SK-N-SH treated with all-trans-retinoic acid at 6 μM for 48 hours (cell line): ENCODE data around the gene EMP3.

Experiments
- ATAC-seq: fragments of 200-7000 bp; cut with Tn5 transposase; 3 replicates; pipeline ENCODE4 v1.9.1; 2020; ENCODE audit warnings: mild to moderate bottlenecking, moderate library complexity
- ARNTL ChIP-seq: fragments of 450-650 bp; formaldehyde crosslinking; IDR thresholded peaks from 2 replicates; pipeline ENCODE4 v1.5.0; 2020; ENCODE audit warnings: low read depth, mild to moderate bottlenecking, moderate library complexity, borderline replicate concordance
- BACH2 ChIP-seq: fragments of 250-450 bp; sonication (Bioruptor Pico); IDR thresholded peaks from 2 replicates; pipeline ENCODE4 v1.9.0; 2021; ENCODE audit warnings: mild to moderate bottlenecking, borderline replicate concordance
- CSDC2 ChIP-seq: fragments of 250-450 bp; sonication (Bioruptor Pico); IDR thresholded peaks from 2 replicates; pipeline ENCODE4 v1.5.0; 2020; ENCODE audit warnings: mild to moderate bottlenecking, moderate library complexity
- CSRNP3 ChIP-seq: fragments of 250-450 bp; sonication (Bioruptor Pico); IDR thresholded peaks from 2 replicates; pipeline ENCODE4 v1.5.1; 2021; ENCODE audit warnings: mild to moderate bottlenecking, moderate library complexity
- ISL1 ChIP-seq: fragments of 250-450 bp; sonication (Bioruptor Pico); IDR thresholded peaks from 2 replicates; pipeline ENCODE4 v2.1.2; 2022; ENCODE audit warnings: mild to moderate bottlenecking, moderate library complexity
- OSR1 ChIP-seq: fragments of 250-450 bp; sonication (Bioruptor Pico); IDR thresholded peaks from 2 replicates; pipeline ENCODE4 v1.8.0; 2022; ENCODE audit warnings: moderate library complexity, mild to moderate bottlenecking, inconsistent platforms
- PPARA ChIP-seq: fragments of 250-450 bp; sonication (Bioruptor Pico); IDR thresholded peaks from 2 replicates; pipeline ENCODE4 v1.5.0; 2020; ENCODE audit warnings: mild to moderate bottlenecking, borderline replicate concordance
- RARB ChIP-seq: fragments of 250-450 bp; sonication (Bioruptor Pico); IDR thresholded peaks from 2 replicates; pipeline ENCODE4 v1.8.0; 2021; ENCODE audit warnings: mild to moderate bottlenecking, moderate library complexity
- SNAI2 ChIP-seq: fragments of 250-450 bp; sonication (Bioruptor Pico); IDR thresholded peaks from 2 replicates; pipeline ENCODE4 v1.5.0; 2020; ENCODE audit warnings: mild to moderate bottlenecking, moderate library complexity
- TCF4 ChIP-seq: fragments of 250-450 bp; sonication (Bioruptor Pico); IDR thresholded peaks from 2 replicates; pipeline ENCODE4 v1.8.0; 2021; ENCODE audit warnings: mild to moderate bottlenecking, moderate library complexity, borderline replicate concordance
- TSHZ2 ChIP-seq: fragments of 250-450 bp; sonication (Bioruptor Pico); IDR thresholded peaks from 2 replicates; pipeline ENCODE4 v1.5.0; 2020; ENCODE audit warnings: mild to moderate bottlenecking, moderate library complexity
- ZC3H10 ChIP-seq: fragments of 250-450 bp; sonication (Bioruptor Pico); IDR thresholded peaks from 2 replicates; pipeline ENCODE4 v1.5.1; 2021; ENCODE audit warnings: mild to moderate bottlenecking, moderate library complexity
- ZFP3 ChIP-seq: fragments of 250-450 bp; sonication (Bioruptor Pico); IDR thresholded peaks from 2 replicates; pipeline ENCODE4 v1.5.0; 2020; ENCODE audit warnings: mild to moderate bottlenecking, moderate library complexity
- ZFP30 ChIP-seq: fragments of 450-650 bp; formaldehyde crosslinking; IDR thresholded peaks from 2 replicates; pipeline ENCODE4 v1.5.0; 2022; ENCODE audit warnings: mild to moderate bottlenecking, moderate library complexity
- ZNF565 ChIP-seq: fragments of 450-650 bp; formaldehyde crosslinking; conservative IDR thresholded peaks from 2 replicates; pipeline ENCODE4 v1.5.0; 2020; ENCODE audit warnings: low read depth, mild to moderate bottlenecking, moderate library complexity
- ZNF70 ChIP-seq: fragments of 450-650 bp; formaldehyde crosslinking; IDR thresholded peaks from 2 replicates; pipeline ENCODE4 v1.5.0; 2020; ENCODE audit warnings: mild to moderate bottlenecking, moderate library complexity
- ZNF8 ChIP-seq: fragments of 450-650 bp; formaldehyde crosslinking; IDR thresholded peaks from 2 replicates; pipeline ENCODE4 v1.5.0; 2020; ENCODE audit warnings: mild to moderate bottlenecking, moderate library complexity
- TF ChIP-seq, protein P1 (sequence below): fragments of 250-450 bp; sonication (Bioruptor Pico); IDR thresholded peaks from 2 replicates; pipeline ENCODE4 v1.8.0; 2021; ENCODE audit warnings: low read depth, mild to moderate bottlenecking, moderate library complexity, borderline replicate concordance
- TF ChIP-seq, protein P2 (sequence below): fragments of 250-450 bp; sonication (Bioruptor Pico); IDR thresholded peaks from 2 replicates; pipeline ENCODE4 v1.5.1; 2020; ENCODE audit warnings: low read depth, mild to moderate bottlenecking, moderate library complexity
- TF ChIP-seq, protein P3 (sequence below): fragments of 250-450 bp; sonication (Bioruptor Pico); IDR thresholded peaks from 2 replicates; pipeline ENCODE4 v1.8.0; 2020; ENCODE audit warnings: mild to moderate bottlenecking, moderate library complexity, borderline replicate concordance

The EMP3 gene

GRCh38 chr19:48354332-48354992 is 29.1 kb downstream of the EMP3 start (continued):
- TF ChIP-seq BACH2 (CRISPR knock-in tag), result no peak
- no peak for TF ChIP-seq ISL1 (CRISPR knock-in tag)

GRCh38 chr19:48355365-48355954 is 30.1 kb downstream of the EMP3 start:
- no peak for TF ChIP-seq PPARA (CRISPR knock-in tag)
- no peak for TF ChIP-seq ISL1 (CRISPR knock-in tag)
- no peak for TF ChIP-seq ZC3H10 (CRISPR knock-in tag)
- no peak for TF ChIP-seq CSRNP3
- TF ChIP-seq, protein P1, sequence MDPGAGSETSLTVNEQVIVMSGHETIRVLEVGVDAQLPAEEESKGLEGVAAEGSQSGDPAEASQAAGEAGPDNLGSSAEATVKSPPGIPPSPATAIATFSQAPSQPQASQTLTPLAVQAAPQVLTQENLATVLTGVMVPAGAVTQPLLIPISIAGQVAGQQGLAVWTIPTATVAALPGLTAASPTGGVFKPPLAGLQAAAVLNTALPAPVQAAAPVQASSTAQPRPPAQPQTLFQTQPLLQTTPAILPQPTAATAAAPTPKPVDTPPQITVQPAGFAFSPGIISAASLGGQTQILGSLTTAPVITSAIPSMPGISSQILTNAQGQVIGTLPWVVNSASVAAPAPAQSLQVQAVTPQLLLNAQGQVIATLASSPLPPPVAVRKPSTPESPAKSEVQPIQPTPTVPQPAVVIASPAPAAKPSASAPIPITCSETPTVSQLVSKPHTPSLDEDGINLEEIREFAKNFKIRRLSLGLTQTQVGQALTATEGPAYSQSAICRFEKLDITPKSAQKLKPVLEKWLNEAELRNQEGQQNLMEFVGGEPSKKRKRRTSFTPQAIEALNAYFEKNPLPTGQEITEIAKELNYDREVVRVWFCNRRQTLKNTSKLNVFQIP (CRISPR knock-in tag), result no peak
- no peak for TF ChIP-seq ZNF565 (CRISPR knock-in tag)
- TF ChIP-seq, protein P2, sequence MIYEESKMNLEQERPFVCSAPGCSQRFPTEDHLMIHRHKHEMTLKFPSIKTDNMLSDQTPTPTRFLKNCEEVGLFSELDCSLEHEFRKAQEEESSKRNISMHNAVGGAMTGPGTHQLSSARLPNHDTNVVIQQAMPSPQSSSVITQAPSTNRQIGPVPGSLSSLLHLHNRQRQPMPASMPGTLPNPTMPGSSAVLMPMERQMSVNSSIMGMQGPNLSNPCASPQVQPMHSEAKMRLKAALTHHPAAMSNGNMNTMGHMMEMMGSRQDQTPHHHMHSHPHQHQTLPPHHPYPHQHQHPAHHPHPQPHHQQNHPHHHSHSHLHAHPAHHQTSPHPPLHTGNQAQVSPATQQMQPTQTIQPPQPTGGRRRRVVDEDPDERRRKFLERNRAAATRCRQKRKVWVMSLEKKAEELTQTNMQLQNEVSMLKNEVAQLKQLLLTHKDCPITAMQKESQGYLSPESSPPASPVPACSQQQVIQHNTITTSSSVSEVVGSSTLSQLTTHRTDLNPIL, result no peak
- no peak for TF ChIP-seq ZNF70 (CRISPR knock-in tag)
- no peak for TF ChIP-seq ARNTL (CRISPR knock-in tag)
- TF ChIP-seq ZFP30 (CRISPR knock-in tag), result no peak
- no peak for TF ChIP-seq TCF4
- no peak for TF ChIP-seq ZFP3 (CRISPR knock-in tag)
- ATAC-seq, result no peak

- ATAC-seq, result no peak
- TF ChIP-seq ZC3H10 (CRISPR knock-in tag), result no peak
- TF ChIP-seq CSDC2, result no peak
- no peak for TF ChIP-seq RARB (CRISPR knock-in tag)
- TF ChIP-seq SNAI2, result no peak
- TF ChIP-seq ZFP30 (CRISPR knock-in tag), result no peak
- TF ChIP-seq ZNF8 (CRISPR knock-in tag), result no peak
- no peak for TF ChIP-seq TSHZ2 (CRISPR knock-in tag)
- no peak for TF ChIP-seq CSRNP3
- TF ChIP-seq ZFP3 (CRISPR knock-in tag), result no peak
- no peak for TF ChIP-seq TCF4
- no peak for TF ChIP-seq OSR1
- TF ChIP-seq, protein P2, result no peak
- TF ChIP-seq, protein P1 (CRISPR knock-in tag), result no peak
- TF ChIP-seq ZNF565 (CRISPR knock-in tag), result no peak
- TF ChIP-seq, protein P3, sequence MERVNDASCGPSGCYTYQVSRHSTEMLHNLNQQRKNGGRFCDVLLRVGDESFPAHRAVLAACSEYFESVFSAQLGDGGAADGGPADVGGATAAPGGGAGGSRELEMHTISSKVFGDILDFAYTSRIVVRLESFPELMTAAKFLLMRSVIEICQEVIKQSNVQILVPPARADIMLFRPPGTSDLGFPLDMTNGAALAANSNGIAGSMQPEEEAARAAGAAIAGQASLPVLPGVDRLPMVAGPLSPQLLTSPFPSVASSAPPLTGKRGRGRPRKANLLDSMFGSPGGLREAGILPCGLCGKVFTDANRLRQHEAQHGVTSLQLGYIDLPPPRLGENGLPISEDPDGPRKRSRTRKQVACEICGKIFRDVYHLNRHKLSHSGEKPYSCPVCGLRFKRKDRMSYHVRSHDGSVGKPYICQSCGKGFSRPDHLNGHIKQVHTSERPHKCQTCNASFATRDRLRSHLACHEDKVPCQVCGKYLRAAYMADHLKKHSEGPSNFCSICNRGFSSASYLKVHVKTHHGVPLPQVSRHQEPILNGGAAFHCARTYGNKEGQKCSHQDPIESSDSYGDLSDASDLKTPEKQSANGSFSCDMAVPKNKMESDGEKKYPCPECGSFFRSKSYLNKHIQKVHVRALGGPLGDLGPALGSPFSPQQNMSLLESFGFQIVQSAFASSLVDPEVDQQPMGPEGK (CRISPR knock-in tag), result no peak
- TF ChIP-seq BACH2 (CRISPR knock-in tag), result no peak
- TF ChIP-seq ISL1 (CRISPR knock-in tag), result no peak
- no peak for TF ChIP-seq ZNF70 (CRISPR knock-in tag)
- TF ChIP-seq ARNTL (CRISPR knock-in tag), result no peak
Observed at GRCh38 chr19:48359123-48359522, 33.8 kb downstream of the EMP3 start.
